Measurements from ENCODE around the gene APRT. TPM values are rescaled to one million over a fixed set of nuclear protein-coding genes. Genes with fewer than 3 reads are reported as not detected.

Gene APRT
- total RNA-seq, result 10 to 100 TPM; 63.8 to 64.2 TPM
- long read RNA-seq, transcript APRT-201 (5 exons, 947 nt), result major isoform, 8 of 16 reads
- long read RNA-seq, partial matches to known transcripts, result 4 of 16 reads
- long read RNA-seq, other reads (novel, unspliced or antisense), result 3 of 16 reads

GRCh38 chr16:88811769-88812512 lies at the start of gene APRT:
Gene APRT, minus strand, starts transcription at chr16:88811928. Its CDS starts 29 bp downstream, at chr16:88811899.
- DNase-seq, result peak; percentile 94
- intact Hi-C loops (cut with DNase I), result loop anchor here (10.0 kb wide), 2 partner anchors 353 to 403 kb away; partner anchors contain the start of gene ZNF778 (in 1 of the 2)
- ATAC-seq, result peak; percentile 93 to 95

DNA sequence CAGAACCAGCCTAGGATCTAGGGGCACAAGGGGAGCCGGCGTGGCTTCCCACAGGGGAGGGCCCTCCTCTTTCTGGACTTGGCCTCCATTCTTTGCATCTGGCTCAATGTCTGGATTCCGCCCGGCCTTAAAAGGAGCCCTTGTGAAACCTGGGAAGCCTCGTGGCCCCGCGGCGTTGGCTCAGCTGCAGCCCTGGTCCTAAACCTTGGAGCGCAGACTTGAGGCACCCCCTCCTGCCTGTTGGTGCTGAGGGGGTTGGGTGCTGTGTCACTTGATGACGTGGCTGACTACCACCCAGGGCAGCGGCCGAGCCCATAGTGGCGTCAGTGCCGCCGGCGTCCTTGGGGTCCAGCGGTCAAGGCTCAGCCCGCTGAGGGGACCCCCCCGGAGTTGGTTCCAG lies 49.6 kb upstream of the APRT start:
- no peak for ATAC-seq
- DNase-seq, result no peak
- intact Hi-C loops (cut with DNase I), result no loop called here

GRCh38 chr16:88859381-88860091 lies 47.8 kb upstream of the APRT start:
- intact Hi-C loops (cut with DNase I), result no loop called here
- ATAC-seq, result no peak
- no peak for DNase-seq

DNA sequence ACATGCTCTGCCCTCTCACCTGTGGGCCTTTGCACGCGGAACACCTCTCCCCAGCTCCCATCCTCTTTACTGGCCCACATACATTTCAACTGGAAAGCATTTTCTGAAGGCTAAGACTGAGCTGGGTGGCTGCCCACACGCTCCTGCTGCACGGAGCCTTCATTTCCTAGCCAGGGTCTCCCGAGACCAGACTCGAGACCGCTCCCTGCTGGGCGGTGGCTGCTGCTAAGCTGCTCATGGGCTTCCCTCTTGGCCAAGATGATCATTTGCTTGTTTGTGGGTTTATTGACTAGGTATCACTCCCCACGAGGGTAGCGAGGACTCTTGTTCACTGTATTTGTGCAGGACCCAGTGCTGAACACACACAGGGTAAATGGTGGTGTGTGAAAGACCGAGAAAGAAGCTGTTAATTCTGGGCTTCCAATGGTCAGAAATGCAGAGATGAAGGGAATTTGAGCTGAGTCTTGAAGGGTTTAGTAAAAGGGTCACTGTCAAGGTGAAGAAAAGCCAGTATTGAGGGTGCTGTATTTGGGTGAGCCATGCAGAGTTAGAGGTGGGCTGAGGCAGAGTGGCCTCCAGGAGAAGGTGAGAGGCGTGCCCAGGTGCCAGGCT lies 46.1 kb upstream of the APRT start:
- intact Hi-C loops (cut with DNase I), result no loop called here
- ATAC-seq (peak; percentile 69 to 79), DNase-seq (peak; percentile 79)

DNA sequence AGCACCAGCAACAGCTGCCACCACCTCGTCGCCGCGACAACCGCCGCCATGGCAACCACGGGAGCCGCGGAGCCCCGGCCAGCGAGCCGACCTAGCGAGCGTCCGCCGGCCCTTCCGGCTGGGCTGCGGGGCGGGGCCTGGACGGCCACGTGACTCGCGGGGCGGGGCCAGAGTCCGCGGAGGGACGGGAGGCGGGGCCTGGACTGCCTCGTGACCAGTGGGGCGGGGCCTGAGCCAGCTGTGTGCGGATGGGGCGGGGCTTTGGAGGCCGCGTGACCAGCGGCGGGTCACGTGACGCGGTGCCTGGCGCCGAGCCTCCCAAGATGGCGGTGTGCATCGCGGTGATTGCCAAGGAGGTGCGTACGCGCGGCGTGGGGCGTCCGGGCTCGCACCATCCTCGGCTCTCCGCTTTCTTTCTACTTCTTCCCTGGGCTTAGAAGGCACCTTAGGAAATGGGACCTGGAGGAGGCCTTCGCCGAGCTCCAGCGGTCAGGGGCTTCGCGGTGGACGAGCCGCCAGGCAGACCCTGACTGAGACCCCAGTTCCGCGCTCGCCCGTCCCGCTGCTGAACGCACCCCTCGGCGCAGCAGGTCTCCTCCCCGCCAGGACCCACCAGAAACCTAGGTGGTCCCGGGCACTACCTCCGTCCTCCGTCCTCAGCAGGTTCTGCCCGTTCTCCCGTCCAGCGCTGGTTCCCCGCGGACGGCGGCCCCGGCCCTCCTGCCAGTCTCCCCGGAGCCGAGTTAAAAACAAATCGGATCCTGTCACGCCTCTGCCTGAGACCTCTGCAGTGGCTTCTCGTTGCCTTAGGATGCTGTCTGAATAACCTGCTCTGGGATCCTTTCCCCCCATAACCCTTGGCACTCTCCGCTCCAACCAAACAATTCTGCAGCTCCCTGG lies 45.4 kb upstream of the APRT start, which contains the start of the genes GALNS and TRAPPC2L:
Gene GALNS (minus strand): TSS at position 120 of the 900 bp plus-strand sequence. CDS start 70 bp downstream, at position 50.
Gene TRAPPC2L (plus strand): TSS at position 300 of the 900 bp plus-strand sequence. CDS start 24 bp downstream, at position 324.
- peak; percentile 97 for ATAC-seq

DNA sequence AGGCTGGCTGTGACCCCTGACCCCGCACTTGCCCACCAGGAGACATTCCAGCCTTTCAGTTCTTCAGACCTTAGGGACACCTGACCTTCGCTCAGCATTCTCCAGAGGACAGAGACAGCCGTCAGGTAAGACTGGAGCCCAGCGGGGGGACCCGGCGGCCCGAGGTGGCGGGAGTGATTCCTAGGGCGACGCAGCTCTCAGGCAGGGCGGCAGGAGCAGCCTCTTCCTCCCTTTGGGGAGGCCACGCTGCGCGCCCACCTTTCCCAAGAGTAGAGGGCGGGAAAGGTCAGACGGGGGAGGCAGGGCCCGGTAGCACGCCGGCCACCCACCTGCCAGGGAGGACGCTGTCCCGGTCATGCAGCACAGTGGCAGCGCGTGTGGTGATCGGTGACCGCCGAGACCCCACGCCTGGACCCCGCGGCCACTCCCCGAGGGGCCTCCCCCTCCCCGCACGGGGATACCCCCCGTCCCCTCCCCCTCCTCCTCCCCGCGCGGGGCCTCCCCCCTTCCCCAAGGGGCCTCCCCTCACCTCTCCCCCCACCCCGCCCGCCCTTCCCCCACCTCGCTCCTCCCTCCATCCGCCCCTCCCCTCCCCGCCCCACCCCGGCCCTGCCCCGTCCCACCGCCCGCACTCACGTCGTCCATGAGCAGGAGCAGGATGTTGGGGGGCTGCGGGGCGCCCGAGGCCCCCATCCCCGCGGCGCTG lies 44.5 kb upstream of the APRT start:
- intact Hi-C loops (cut with DNase I), result no loop called here
- no peak for DNase-seq
- ATAC-seq, result peak; percentile 44 to 60

More for the DNA sequence above, 45.4 kb upstream of the APRT start, which contains the start of the genes GALNS and TRAPPC2L:
- intact Hi-C loops (cut with DNase I), result no loop called here
- peak; percentile 99 for DNase-seq

- ATAC-seq, result no peak
- no peak for DNase-seq
Observed at GRCh38 chr16:88855736-88856121, 44.0 kb upstream of the APRT start.

GRCh38 chr16:88855176-88855575 lies 43.4 kb upstream of the APRT start:
- intact Hi-C loops (cut with DNase I), result no loop called here
- no peak for DNase-seq
- ATAC-seq, result no peak

More at GRCh38 chr16:88855736-88856121, 44.0 kb upstream of the APRT start:
- intact Hi-C loops (cut with DNase I), result no loop called here

GRCh38 chr16:88854306-88855111 lies 42.8 kb upstream of the APRT start:
- DNase-seq (no peak), ATAC-seq (no peak)
- intact Hi-C loops (cut with DNase I), result no loop called here

DNA sequence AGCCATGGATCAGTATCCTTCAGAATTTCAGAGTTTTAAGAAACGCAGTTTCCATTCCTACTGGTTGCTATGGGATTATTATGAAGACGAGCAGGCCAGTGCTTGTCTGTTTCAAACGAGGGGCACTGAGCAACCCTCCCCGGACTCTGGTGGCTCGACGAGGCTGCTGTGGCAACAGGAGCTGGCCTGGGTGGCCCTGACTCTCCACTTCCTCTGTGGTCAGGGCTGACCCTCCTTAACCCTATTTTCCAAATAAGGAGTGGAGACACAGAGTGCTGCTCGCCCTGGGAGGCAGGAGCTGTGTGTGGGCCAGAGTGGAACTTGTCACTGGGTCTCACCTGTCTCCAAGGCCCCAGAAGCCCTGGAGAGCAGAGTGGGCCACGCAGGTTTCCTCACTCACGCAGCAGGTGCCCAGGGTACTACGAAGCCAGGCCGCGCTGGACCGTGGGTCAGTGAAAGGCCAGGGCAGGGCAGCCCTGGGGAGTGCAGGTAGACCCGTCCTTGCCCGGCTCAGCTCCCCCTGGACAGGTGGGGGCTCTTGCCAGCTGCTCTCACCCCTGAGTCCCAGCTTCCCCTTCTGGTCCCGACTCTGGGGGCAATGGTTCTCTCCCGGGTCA lies 41.7 kb upstream of the APRT start:
- ATAC-seq (no peak), DNase-seq (no peak)
- intact Hi-C loops (cut with DNase I), result no loop called here

GRCh38 chr16:88851616-88852015 lies 39.9 kb upstream of the APRT start:
- intact Hi-C loops (cut with DNase I), result no loop called here
- ATAC-seq (no peak), DNase-seq (no peak)

DNA sequence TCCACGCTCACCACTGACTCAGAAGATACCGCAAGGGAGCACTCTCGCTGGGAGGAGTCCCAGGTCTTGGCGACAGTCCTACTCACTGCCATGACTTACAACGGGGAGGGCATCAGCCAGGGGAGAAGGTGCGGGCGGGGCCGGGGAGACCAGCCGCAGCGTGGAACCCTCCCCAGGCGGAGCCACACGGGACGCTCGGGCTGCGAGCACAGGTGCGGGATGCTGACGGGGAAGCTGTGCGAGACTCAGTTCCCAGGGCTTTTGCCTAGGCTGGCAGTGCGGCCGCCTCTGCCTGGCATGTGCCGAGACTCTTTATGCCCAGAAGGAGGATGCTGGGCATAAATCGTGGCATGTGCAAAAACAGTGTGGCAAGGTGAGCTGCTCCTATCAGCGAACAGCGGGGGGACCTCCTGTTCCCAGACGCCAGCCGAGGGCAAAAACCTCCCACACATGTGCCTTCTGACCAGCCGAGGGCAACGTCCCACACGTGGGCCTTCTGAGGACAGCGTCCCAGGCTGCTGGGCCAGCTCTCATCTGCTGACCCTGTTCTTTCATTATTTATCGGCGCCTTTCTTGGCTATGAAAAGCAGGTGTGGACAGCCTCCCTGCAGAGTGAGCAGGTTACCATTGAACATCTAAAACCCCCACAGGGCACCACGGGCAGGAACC lies 38.9 kb upstream of the APRT start:
- intact Hi-C loops (cut with DNase I), result no loop called here
- ATAC-seq, result no peak
- DNase-seq, result no peak

- DNase-seq (no peak), ATAC-seq (no peak)
- intact Hi-C loops (cut with DNase I), result no loop called here
Observed at GRCh38 chr16:88848557-88848956, 36.8 kb upstream of the APRT start.

- intact Hi-C loops (cut with DNase I), result no loop called here
- ATAC-seq (no peak), DNase-seq (no peak)
Observed at GRCh38 chr16:88847654-88848053, 35.9 kb upstream of the APRT start.

GRCh38 chr16:88846088-88846487 lies 34.4 kb upstream of the APRT start:
- no peak for DNase-seq
- no peak for ATAC-seq
- intact Hi-C loops (cut with DNase I), result no loop called here

DNA sequence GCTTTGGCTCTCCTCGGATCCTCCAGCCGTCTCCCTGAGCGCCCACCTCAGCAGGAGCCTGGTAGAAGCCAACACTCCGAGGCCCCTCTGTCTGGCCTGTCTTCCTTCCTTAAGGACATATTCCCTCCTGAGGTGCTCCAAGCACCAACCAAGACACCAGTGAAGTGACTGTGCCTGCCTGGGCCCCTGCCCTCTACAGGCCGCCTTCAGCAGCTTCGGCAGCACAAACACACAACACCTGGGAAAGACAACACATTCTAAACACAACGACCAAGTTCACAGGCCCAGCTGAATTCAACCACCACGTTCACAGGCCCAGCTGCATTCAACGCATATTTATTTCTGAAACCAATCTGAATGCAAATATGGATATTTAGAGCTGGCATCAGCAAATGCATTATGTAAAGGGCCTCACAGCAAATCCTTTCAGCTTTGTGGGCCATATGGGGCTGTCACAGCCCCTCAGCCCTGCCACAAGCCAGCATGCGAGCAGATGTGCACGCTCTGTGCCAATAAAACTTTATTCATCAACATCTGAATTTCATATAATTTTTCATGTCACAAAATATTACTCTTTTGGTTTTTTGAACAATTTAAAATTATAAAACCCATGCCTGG lies 32.8 kb upstream of the APRT start:
- intact Hi-C loops (cut with DNase I), result no loop called here

More for the DNA sequence above, 32.8 kb upstream of the APRT start:
- no peak for DNase-seq
- no peak for ATAC-seq
